Lung (tissue), 12 donors: Measurements from ENCODE around the gene PBX3. TPM values are rescaled to one million over a fixed set of nuclear protein-coding genes. Genes with fewer than 3 reads are reported as not detected.
A peak's percentile ranks its signal among the peaks of the same experiment; 100 is the strongest.

Experiments
- ATAC-seq: fragments of 200-7000 bp; cut with Tn5 transposase; one replicate; pipeline ENCODE4 v1.9.1; 2020; ENCODE audit warnings: moderate number of reproducible peaks; ENCODE audit not compliant: insufficient read depth, low FRiP score
- DNase-seq, 3 donors: peaks; one replicate each; pipeline ENCODE4 v3.0.0-alpha.2; 2013 to 2017
- H3K27ac ChIP-seq, 2 donors: one replicate each; pipeline ENCODE4 v1.5.1; 2013; ENCODE audit warnings: mild to moderate bottlenecking in 2 of 2, moderate library complexity in 2 of 2, control low read depth in 1 of 2, inconsistent platforms in 1 of 2, low read depth in 1 of 2, low read length in 1 of 2
- H3K27me3 ChIP-seq, 3 donors: one replicate each; pipeline ENCODE4 v1.5.1; 2013; ENCODE audit warnings: low read length in 2 of 3; ENCODE audit not compliant: control insufficient read depth in 3 of 3, insufficient read depth in 3 of 3
- H3K36me3 ChIP-seq, 4 donors: one replicate each; pipeline ENCODE4 v1.5.1; 2013; ENCODE audit warnings: low read length in 4 of 4, mild to moderate bottlenecking in 1 of 4, moderate library complexity in 1 of 4; ENCODE audit not compliant: control insufficient read depth in 4 of 4, insufficient read depth in 4 of 4
- H3K4me1 ChIP-seq, 5 donors: one replicate each; pipeline ENCODE4 v1.5.1; 2013; ENCODE audit warnings: low read length in 5 of 5, mild to moderate bottlenecking in 2 of 5, moderate library complexity in 1 of 5; ENCODE audit not compliant: control insufficient read depth in 5 of 5, insufficient read depth in 5 of 5
- H3K4me3 ChIP-seq: one replicate; pipeline ENCODE4 v1.5.1; 2013; ENCODE audit warnings: mild to moderate bottlenecking, control low read depth, moderate library complexity
- H3K9ac ChIP-seq, 2 donors: one replicate each; pipeline ENCODE4 v1.5.1; 2013; ENCODE audit warnings: low read length in 2 of 2, control low read depth in 1 of 2; ENCODE audit not compliant: insufficient read depth in 1 of 2
- H3K9me3 ChIP-seq, 4 donors: one replicate each; pipeline ENCODE4 v1.5.1; 2013; ENCODE audit warnings: low read length in 3 of 4, mild to moderate bottlenecking in 1 of 4, moderate library complexity in 1 of 4; ENCODE audit not compliant: control insufficient read depth in 4 of 4, insufficient read depth in 3 of 4
- WGBS, 2 donors: extraction: QIAGEN DNeasy Blood & Tissue Kit; methylation state at CpG; one replicate each; pipeline ENCODE4 v1.1.7; 2013; 5-methylcytosine and 5-hydroxymethylcytosine counted together
- polyA plus RNA-seq, 2 donors: library from polyadenylated mRNA; stranded (reverse); fragments of 200-250 nt; gene quantifications; one replicate each; pipeline ENCODE4 v1.2.1, GENCODE V29; 2013
- total RNA-seq, 2 donors: library from RNA; depleted of rRNA in 1 of 2; stranded (reverse); fragments of >200 nt in 1 of 2; gene quantifications; one replicate each; pipeline ENCODE4 v1.2.1, GENCODE V29; 2014 to 2021
- TF ChIP-seq, protein P1 (sequence below): IDR thresholded peaks from 2 replicates; pipeline ENCODE4 v1.5.1; 2012; ENCODE audit warnings: mild to moderate bottlenecking; ENCODE audit errors: control extremely low read depth, extremely low read depth
- donor health status: control.
- donor health status: control.
- donor health status: Bipolar disorder and iron deficiency.
- donor health status: healthy.
- donor health status: DM: yes; HTN: yes; CAD: no.

The PBX3 gene
- total and polyA plus RNA-seq, 4 donors, result 8.6 to 60.4 (median 26.4) TPM

DNA sequence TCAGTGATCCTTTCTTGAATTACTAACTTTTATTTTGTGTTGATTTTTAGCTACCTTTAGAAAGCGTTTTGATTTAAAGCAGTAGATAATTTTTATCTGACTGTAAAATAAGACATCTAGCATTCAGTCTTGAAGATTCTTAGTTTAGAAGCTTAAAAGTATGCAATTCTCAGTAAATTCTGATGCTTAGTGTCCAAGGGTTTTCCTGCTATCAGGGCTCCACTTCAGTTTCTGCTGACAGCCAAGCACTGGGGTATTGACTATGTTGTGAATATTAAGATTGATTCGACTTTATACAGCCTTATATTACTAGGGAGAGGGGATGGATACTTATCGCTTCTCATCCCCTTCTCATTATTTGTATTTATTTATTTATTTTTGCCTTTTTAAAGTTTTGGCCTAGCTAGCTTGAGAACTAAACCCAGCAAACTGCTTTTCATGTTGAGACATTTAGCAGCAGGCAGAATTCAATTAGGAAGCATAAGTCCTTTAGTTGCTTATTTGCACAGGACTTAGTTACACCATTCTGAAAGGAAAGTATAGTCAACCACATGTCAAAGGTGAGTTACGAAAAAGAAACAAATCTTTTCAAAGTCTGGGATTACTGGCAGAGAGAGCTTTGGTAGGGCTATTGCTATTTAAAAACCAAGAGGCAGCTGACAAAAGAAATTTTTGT is 2.9 kb downstream of the PBX3 start:
- Histone ChIP-seq H3K9me3 (no peaks in the 10 kb centered on the region), H3K4me3 (no peak overlapping the region), H3K27me3 (no peaks in the 10 kb centered on the region), H3K9ac (no peak overlapping the region), H3K4me1 (peaks cover 0 to 39% (median 4%) of the 10 kb centered on the region in 5 donors), H3K36me3 (no peaks in the 10 kb centered on the region), H3K27ac (no peak overlapping the region)
- WGBS, 2 donors, result 62 to 85% methylated on average over 4 of the region's 4 CpGs
- TF ChIP-seq, protein P1, sequence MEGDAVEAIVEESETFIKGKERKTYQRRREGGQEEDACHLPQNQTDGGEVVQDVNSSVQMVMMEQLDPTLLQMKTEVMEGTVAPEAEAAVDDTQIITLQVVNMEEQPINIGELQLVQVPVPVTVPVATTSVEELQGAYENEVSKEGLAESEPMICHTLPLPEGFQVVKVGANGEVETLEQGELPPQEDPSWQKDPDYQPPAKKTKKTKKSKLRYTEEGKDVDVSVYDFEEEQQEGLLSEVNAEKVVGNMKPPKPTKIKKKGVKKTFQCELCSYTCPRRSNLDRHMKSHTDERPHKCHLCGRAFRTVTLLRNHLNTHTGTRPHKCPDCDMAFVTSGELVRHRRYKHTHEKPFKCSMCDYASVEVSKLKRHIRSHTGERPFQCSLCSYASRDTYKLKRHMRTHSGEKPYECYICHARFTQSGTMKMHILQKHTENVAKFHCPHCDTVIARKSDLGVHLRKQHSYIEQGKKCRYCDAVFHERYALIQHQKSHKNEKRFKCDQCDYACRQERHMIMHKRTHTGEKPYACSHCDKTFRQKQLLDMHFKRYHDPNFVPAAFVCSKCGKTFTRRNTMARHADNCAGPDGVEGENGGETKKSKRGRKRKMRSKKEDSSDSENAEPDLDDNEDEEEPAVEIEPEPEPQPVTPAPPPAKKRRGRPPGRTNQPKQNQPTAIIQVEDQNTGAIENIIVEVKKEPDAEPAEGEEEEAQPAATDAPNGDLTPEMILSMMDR, result no peak
- DNase-seq, result peak in 1 of 3 donors; percentile 39
- ATAC-seq, result no peak

DNA sequence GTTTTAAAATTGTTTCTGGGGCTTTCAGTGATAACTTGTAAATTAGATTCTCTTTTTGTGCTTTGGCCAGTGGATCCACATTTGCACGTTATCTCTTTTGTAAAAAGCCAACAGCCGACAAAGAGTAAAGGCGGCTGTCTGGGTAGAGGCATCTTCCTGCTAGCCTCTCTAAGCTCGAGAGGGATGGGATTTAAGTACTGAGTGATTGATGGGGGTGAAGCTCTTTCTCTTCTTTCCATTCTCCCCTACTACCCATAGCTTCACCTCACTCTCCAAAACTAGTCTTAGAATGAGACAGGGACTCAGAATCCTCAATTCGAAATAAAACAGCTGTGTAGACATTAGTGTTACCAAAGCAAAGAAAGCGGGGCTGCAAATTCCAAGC is 3.4 kb downstream of the PBX3 start:
- Histone ChIP-seq H3K36me3 (no peaks in the 10 kb centered on the region), H3K9ac (no peak overlapping the region), H3K27ac (no peak overlapping the region), H3K4me1 (peaks cover 0 to 35% (median 6%) of the 10 kb centered on the region in 5 donors), H3K9me3 (no peaks in the 10 kb centered on the region), H3K27me3 (no peaks in the 10 kb centered on the region), H3K4me3 (no peak overlapping the region)
- TF ChIP-seq, protein P1, result no peak
- ATAC-seq, result no peak
- WGBS, 2 donors, result 68 to 84% methylated on average over 6 of the region's 6 CpGs
- peak in 2 of 3 donors; percentile 37 to 46 for DNase-seq

- TF ChIP-seq, protein P1, result no peak
- ATAC-seq (no peak), DNase-seq (peak in 1 of 3 donors; percentile 15)
- no peaks in the 10 kb centered on the region for H3K27me3 ChIP-seq
- H3K27ac ChIP-seq, result no peak overlapping the region
- peaks cover 0 to 29% (median 6%) of the 10 kb centered on the region in 5 donors for H3K4me1 ChIP-seq
- no peak overlapping the region for H3K4me3 ChIP-seq
- 81 to 92% methylated on average over 3 of the region's 3 CpGs for WGBS, 2 donors
- H3K9me3 ChIP-seq, result no peaks in the 10 kb centered on the region
- no peaks in the 10 kb centered on the region for H3K36me3 ChIP-seq
- H3K9ac ChIP-seq, result no peak overlapping the region
These were observed 5.0 kb downstream of the PBX3 start for GRCh38 chr9:125752070-125752628.
